IPS DF 4.7 (cell line): ENCODE data around the gene CRYL1.

Source experiments
- DNase-seq: peaks from one replicate; pipeline ENCODE4 v3.0.0-alpha.2; 2013; ENCODE audit warnings: low spot score; ENCODE audit errors: extremely low read depth

Gene CRYL1

GRCh38 chr13:20373861-20374260 lies 151.8 kb downstream of the CRYL1 start:
- no peak for DNase-seq

DNA sequence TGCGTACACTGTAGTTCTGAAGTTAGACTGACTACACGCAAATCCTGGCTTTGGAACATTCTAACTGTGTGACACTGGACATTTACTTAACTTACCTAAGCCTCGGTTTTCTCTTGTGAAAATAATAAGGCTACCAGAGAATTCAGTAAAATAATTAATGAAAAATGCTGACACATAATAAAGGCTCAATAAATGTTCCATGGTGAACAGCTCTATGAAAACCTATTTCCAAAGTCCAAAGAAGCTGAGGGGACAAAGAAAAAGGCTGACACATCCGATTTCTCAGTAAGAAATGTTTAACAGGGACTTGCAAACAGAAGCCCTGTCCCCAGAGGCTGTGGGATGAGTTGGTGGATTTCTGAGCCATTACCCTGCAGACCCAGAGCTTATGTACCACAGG lies 153.8 kb downstream of the CRYL1 start:
- no peak for DNase-seq

DNA sequence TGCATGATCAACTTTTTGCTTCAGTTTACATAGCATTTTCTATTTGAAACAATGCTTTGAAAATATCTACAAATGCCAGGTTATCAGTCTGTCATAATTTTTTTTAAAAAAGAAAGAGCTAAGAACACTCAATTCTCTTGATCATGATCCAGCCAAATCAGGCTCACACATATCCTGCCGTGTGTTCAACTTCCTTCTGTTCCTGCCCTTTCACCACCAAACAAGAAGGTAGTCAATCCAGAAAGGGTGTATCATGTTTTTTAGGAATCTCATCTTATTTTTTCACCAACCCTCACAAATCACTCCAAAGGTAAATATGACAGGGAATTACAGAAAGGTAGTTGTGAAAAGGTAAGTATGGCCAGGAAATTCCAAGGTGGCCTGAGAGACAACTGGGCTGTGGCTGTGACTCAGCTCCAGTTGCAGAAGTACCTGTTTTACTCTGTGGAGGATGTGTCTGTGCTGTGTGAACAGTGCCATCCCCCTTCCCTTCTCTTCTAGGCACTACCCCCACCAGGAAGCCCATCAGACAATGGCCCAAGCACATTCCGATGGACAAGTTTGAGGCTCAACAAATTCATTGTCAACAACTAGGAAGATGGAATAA lies 154.7 kb downstream of the CRYL1 start:
- DNase-seq = peak; percentile 5

- DNase-seq = no peak
Measured at GRCh38 chr13:20369886-20370361, 155.7 kb downstream of the CRYL1 start.

- DNase-seq = no peak
Measured at GRCh38 chr13:20366056-20366455, 159.6 kb downstream of the CRYL1 start.

- DNase-seq = no peak
Measured at GRCh38 chr13:20363603-20364002, 162.1 kb downstream of the CRYL1 start.

GRCh38 chr13:20363172-20363571 lies 162.5 kb downstream of the CRYL1 start:
- DNase-seq = no peak

DNA sequence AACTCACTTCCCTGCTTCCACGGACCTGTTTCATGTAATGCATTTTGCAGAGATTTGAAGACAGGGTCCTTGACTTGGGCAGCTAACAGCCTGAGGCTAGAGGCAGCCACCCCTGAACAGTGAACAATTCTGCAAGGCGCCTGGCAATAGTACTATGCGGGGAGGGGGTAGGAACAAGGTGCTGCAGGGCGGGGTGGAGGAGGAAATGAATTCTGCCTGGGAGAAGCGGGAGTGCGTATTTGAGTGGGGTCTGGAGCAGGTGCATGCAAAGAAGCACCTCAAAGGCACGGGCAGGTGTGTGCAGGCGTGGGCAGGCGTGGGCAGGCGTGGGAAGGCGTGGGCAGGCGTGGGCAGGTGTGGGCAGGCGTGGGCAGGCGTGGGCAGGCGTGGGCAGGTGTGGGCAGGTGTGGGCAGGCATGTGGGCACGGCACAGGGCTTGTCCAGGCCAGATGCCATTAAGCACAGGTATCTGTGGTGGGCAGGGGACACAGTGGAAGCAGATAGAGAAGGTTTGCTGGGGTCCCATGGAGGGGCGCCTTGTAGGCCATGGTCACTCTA lies 163.1 kb downstream of the CRYL1 start:
- no peak for DNase-seq

- DNase-seq = no peak
Measured at GRCh38 chr13:20360835-20361412, 164.7 kb downstream of the CRYL1 start.

GRCh38 chr13:20360041-20360491 lies 165.6 kb downstream of the CRYL1 start:
- DNase-seq = no peak

- DNase-seq = no peak
Measured at GRCh38 chr13:20359335-20359734, 166.3 kb downstream of the CRYL1 start.

DNA sequence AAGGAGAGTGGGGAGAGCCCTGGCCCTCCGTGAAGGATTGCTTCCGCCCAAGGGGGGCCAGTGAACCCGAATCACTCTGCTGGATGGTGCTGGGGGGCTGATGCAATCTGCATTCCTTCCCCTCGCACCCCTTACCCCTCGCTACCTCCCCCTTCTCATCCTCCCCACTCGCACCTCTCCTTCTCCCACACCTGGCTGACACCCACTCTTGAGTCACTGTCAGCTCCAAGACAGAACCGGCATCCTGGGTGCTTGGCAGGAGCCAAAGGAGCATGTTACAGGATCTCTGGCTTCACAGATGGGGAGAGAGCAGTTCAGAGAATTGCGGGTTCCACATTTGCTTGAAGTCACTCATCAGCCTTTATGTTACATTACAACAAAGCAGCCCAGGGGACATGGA lies 167.6 kb downstream of the CRYL1 start:
- DNase-seq = no peak

GRCh38 chr13:20356444-20356843 lies 169.2 kb downstream of the CRYL1 start:
- DNase-seq = no peak

DNA sequence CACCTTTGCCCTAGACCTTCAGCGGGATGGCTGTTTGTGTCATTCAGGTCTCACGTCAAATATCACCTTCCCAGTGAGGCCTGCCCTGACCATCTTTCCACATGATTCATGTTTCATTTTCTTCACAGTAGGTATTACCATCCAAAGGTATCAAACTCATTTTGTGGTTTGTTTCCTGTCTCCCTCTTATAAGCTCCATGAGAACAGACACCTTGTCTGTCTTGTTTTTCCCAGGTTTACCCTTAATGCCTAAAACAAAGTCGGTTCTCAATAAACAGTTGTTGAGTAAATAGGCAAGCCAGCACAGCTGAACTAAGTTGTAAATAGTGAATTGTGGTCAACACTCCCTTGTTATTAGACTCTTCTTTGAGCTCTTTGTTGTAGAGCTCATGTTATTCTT lies 170.9 kb downstream of the CRYL1 start:
- no peak for DNase-seq

DNA sequence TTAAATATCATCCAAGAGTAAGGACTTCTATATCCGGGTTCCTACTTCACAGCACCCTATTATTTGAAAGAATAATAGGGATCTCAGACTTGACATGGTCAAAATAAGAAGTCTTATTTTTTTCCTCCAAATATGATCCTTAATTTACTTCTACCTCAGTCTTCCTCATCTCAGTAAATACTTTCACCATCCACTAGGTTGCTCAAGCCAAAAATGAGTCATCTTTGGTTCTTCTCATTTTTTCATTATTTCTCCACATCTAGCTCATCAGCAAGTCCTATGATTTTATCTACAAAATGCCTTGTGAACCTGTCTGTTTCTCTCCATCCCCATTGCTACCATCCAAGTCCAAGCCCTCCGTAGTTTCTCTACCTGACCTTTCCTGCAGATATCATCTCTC lies 171.7 kb downstream of the CRYL1 start:
- DNase-seq = no peak
